Right lobe of liver (tissue), 4 donors: ENCODE data around the gene SLC10A4.

Experiments used
- CTCF ChIP-seq, 4 donors: fragments of 200-600 bp in 3 of 4; fragments of 450-650 bp in 1 of 4; IDR thresholded peaks; one replicate each; pipeline versions ENCODE4 v1.5.1 to v1.8.0; 2016 to 2022; ENCODE audit warnings: antibody characterized with exemption in 4 of 4, mild to moderate bottlenecking in 2 of 4
- POLR2A ChIP-seq: fragments of 450-650 bp; IDR thresholded peaks from one replicate; pipeline ENCODE4 v1.6.1; 2017; ENCODE audit warnings: antibody characterized with exemption, mild to moderate bottlenecking
- donor health status: DM: no; HTN: no; CAD: no.
- donor health status: DM: no; HTN: no; CAD: no.
- donor health status: DM: no; HTN: yes; CAD: no.

- TF ChIP-seq CTCF (IDR thresholded peaks at IDR 0.05): no peak
- no peak for TF ChIP-seq POLR2A
These were observed 20.8 kb upstream of the SLC10A4 start for GRCh38 chr4:48462363-48462762.
